ENCODE results near the gene GRID2. TPM values are rescaled to one million over a fixed set of nuclear protein-coding genes. Genes with fewer than 3 reads are reported as not detected.
"Not testable (repeated sequence)": the region's sequence is repeated elsewhere in the genome, so short reads cannot be mapped to it uniquely, and the experiment has no call there.

GRID2 gene
- total and polyA plus RNA-seq, 10 of the 15 experiments (the other 5 are each of a cell fraction or from before 2014, with no cell fraction given), result not detected

- Histone ChIP-seq H3K9ac (ENCODE audit: control insufficient read depth, insufficient read depth, low read length) (no peak overlapping the region), H4K20me1 (ENCODE audit: control insufficient read depth, insufficient read depth) (no peaks in the 10 kb centered on the region), H3K36me3 (ENCODE audit: control insufficient read depth in 2 of 2, insufficient read depth in 2 of 2, low read length in 1 of 2) (no peaks in the 10 kb centered on the region), H3K27ac (ENCODE audit: control insufficient read depth, insufficient read depth) (no peak overlapping the region), H3K4me2 (ENCODE audit: control insufficient read depth, insufficient read depth) (no peak overlapping the region), H3K4me1 (ENCODE audit: control insufficient read depth, insufficient read depth, low read length) (no peaks in the 10 kb centered on the region), H3K79me2 (ENCODE audit: control insufficient read depth, insufficient read depth, low read length) (no peaks in the 10 kb centered on the region), H3K4me3 (no peak overlapping the region), H3K27me3 (replicated peaks in 1 of 2; ENCODE audit: control insufficient read depth in 2 of 2, insufficient read depth in 2 of 2, low read length in 1 of 2) (no peaks in the 10 kb centered on the region), H3K9me3 (replicated peaks; ENCODE audit: control insufficient read depth, insufficient read depth, low read length) (no peaks in the 10 kb centered on the region), H2AFZ (ENCODE audit: control insufficient read depth, low read depth, low read length) (no peak overlapping the region)
- 0% methylated on average over 1 of the region's 1 CpG for WGBS (ENCODE audit: insufficient coverage, insufficient replicate concordance, low lambda C conversion rate, missing lambda C conversion rate)
- RAD21 ChIA-PET (ENCODE audit: unreplicated experiment), result no interaction called here
- SMC1A ChIA-PET (ENCODE audit: uncharacterized antibody, unreplicated experiment), result no interaction called here
- in situ Hi-C loops (cut with MboI), result no loop called here
- FAIRE-seq, result no peak
- DNase-seq (ENCODE audit: low read depth, low spot score), result no peak
- intact Hi-C loops (cut with micrococcal nuclease; ENCODE audit: unreplicated experiment), result no loop called here
- no peak for TF ChIP-seq IRF3 (IDR thresholded peaks at IDR 0.05)
- no peak for ATAC-seq
- CTCF ChIA-PET, result no interaction called here
- POLR2A ChIA-PET, result no interaction called here
- no TSS peak for BruUV-seq (replicated peaks)
Observed at GRCh38 chr4:92445127-92445526, 141.4 kb downstream of the GRID2 start.

- WGBS (ENCODE audit: insufficient coverage, insufficient replicate concordance, low lambda C conversion rate, missing lambda C conversion rate), result 0% methylated on average over 1 of the region's 1 CpG
- POLR2A ChIA-PET, result no interaction called here
- Histone ChIP-seq H4K20me1 (ENCODE audit: control insufficient read depth, insufficient read depth) (no peaks in the 10 kb centered on the region), H3K9ac (ENCODE audit: control insufficient read depth, insufficient read depth, low read length) (no peak overlapping the region), H2AFZ (ENCODE audit: control insufficient read depth, low read depth, low read length) (no peak overlapping the region), H3K27me3 (replicated peaks in 1 of 2; ENCODE audit: control insufficient read depth in 2 of 2, insufficient read depth in 2 of 2, low read length in 1 of 2) (no peaks in the 10 kb centered on the region), H3K79me2 (ENCODE audit: control insufficient read depth, insufficient read depth, low read length) (no peaks in the 10 kb centered on the region), H3K36me3 (ENCODE audit: control insufficient read depth in 2 of 2, insufficient read depth in 2 of 2, low read length in 1 of 2) (no peaks in the 10 kb centered on the region), H3K9me3 (replicated peaks; ENCODE audit: control insufficient read depth, insufficient read depth, low read length) (no peaks in the 10 kb centered on the region), H3K4me1 (ENCODE audit: control insufficient read depth, insufficient read depth, low read length) (no peaks in the 10 kb centered on the region), H3K4me2 (ENCODE audit: control insufficient read depth, insufficient read depth) (no peak overlapping the region), H3K4me3 (no peak overlapping the region), H3K27ac (ENCODE audit: control insufficient read depth, insufficient read depth) (no peak overlapping the region)
- RAD21 ChIA-PET (ENCODE audit: unreplicated experiment), result no interaction called here
- ATAC-seq, result no peak
- no peak for FAIRE-seq
- TF ChIP-seq EP300 (IDR thresholded peaks at IDR 0.05; ENCODE audit: borderline replicate concordance in 1 of 2, control insufficient read depth in 1 of 2, low read depth in 2 of 2, low read length in 2 of 2), result no peak
- no TSS peak for BruUV-seq (replicated peaks)
- CTCF ChIA-PET, result no interaction called here
- SMC1A ChIA-PET (ENCODE audit: uncharacterized antibody, unreplicated experiment), result no interaction called here
- DNase-seq (ENCODE audit: low read depth, low spot score), result no peak
- in situ Hi-C loops (cut with MboI) (no loop called here), intact Hi-C loops (cut with micrococcal nuclease; ENCODE audit: unreplicated experiment) (no loop called here)
Observed at GRCh38 chr4:92447255-92447905, 143.6 kb downstream of the GRID2 start.

- H3K4me1 ChIP-seq (ENCODE audit: control insufficient read depth, insufficient read depth, low read length); FAIRE-seq; H3K79me2 ChIP-seq (ENCODE audit: control insufficient read depth, insufficient read depth, low read length); H2AFZ ChIP-seq (ENCODE audit: control insufficient read depth, low read depth, low read length); SMC1A ChIA-PET (ENCODE audit: uncharacterized antibody, unreplicated experiment); POLR2A ChIA-PET; in situ Hi-C loops (cut with MboI); BruUV-seq (replicated peaks); DNase-seq (ENCODE audit: low read depth, low spot score); H3K36me3 ChIP-seq (ENCODE audit: control insufficient read depth in 2 of 2, insufficient read depth in 2 of 2, low read length in 1 of 2); H3K4me2 ChIP-seq (ENCODE audit: control insufficient read depth, insufficient read depth); intact Hi-C loops (cut with micrococcal nuclease; ENCODE audit: unreplicated experiment); H3K27ac ChIP-seq (ENCODE audit: control insufficient read depth, insufficient read depth); H3K4me3 ChIP-seq; ATAC-seq; RAD21 ChIA-PET (ENCODE audit: unreplicated experiment); H3K9ac ChIP-seq (ENCODE audit: control insufficient read depth, insufficient read depth, low read length); H4K20me1 ChIP-seq (ENCODE audit: control insufficient read depth, insufficient read depth); H3K9me3 ChIP-seq (replicated peaks; ENCODE audit: control insufficient read depth, insufficient read depth, low read length); H3K27me3 ChIP-seq (replicated peaks in 1 of 2; ENCODE audit: control insufficient read depth in 2 of 2, insufficient read depth in 2 of 2, low read length in 1 of 2): not testable (repeated sequence)
- WGBS (ENCODE audit: insufficient coverage, insufficient replicate concordance, low lambda C conversion rate, missing lambda C conversion rate), result 25% methylated on average over 5 of the region's 5 CpGs
- CTCF ChIA-PET, result interaction anchor here (0.6 kb wide), 1 partner anchor 1612 kb away, joined by 3 read pairs; no protein-coding TSS in a partner anchor
Observed at GRCh38 chr4:92448176-92448575, 144.4 kb downstream of the GRID2 start.

All from GM12878 (cell line).